ENCODE measurements around the gene CDH4. TPM values are rescaled to one million over a fixed set of nuclear protein-coding genes. Genes with fewer than 3 reads are reported as not detected.

Gene CDH4
- total and polyA plus RNA-seq, 2 of the 13 experiments (the other 11 are each of a cell fraction or from before 2014, with no cell fraction given): not detected

DNA sequence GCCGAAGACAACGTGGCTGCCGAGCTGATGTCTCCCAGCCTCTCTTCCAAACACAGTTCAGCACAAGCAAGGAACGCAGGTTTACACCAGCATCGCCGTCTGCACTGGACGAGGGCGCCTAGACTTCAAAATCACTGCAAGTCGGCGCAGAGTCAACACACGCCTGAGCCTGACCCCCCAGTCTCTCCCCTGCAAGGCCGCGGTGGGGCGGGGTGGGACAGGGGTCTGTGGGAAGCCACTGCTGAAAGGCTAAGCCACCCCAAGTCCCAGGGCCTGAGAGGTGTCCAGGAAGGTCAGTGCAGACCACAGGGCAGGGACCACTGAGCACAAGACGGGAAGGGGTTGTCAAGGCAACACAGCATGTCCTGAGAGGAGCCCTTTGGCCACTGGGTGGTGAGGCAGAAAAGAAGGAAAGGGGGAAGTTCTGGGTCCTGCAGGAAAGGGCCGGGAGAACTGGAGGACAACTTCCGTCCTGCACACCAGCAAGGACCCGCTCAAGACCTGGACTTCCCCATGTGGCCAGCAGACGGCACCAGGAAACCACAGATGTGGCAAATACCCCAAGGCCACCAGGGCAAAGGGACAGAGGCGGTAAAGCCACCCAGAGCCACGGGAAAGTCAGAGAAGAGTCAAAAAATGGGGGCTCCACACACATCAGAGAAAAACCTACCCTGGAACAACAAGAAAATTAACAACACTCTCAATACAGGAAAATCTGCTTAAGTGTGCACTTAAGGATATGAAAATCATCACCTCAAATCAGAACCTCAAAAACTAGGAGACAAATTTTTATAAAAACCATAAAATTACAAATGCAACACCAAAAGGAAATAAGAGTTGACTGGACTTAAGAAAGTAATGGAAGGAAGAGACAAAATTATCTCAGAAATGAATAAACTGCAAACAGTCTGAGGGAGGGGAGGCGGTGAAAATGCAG, 728.9 kb downstream of the CDH4 start (continued):
- TF ChIP-seq HNRNPK (IDR thresholded peaks at IDR 0.05; ENCODE audit: low read depth, low read length, poor library complexity, severe bottlenecking) (no peak), ZNF292 (CRISPR knock-in tag; IDR thresholded peaks at IDR 0.05; ENCODE audit: borderline replicate concordance, low read depth) (no peak), ZNF780A (CRISPR knock-in tag; IDR thresholded peaks at IDR 0.05) (no peak), ZNF569 (CRISPR knock-in tag; IDR thresholded peaks at IDR 0.05; ENCODE audit: borderline replicate concordance) (no peak), KMT2A (CRISPR knock-in tag; IDR thresholded peaks at IDR 0.05) (0 out of 2 replicates have a peak, but pooled peaks have one; percentile 35), CHD2 (IDR thresholded peaks at IDR 0.05; ENCODE audit: low read depth, low read length) (no peak), ZNF326 (CRISPR knock-in tag; IDR thresholded peaks at IDR 0.05; ENCODE audit: borderline replicate concordance) (no peak), FOXK2 (IDR thresholded peaks at IDR 0.05) (no peak), ZNF572 (CRISPR knock-in tag; IDR thresholded peaks at IDR 0.05) (no peak), REXO4 (CRISPR knock-in tag; IDR thresholded peaks at IDR 0.05; ENCODE audit: borderline replicate concordance) (no peak), ZFYVE20 (CRISPR knock-in tag; IDR thresholded peaks at IDR 0.05; ENCODE audit: borderline replicate concordance, low read depth) (no peak), SPEN (CRISPR knock-in tag; IDR thresholded peaks at IDR 0.05; ENCODE audit: low read depth) (0 out of 2 replicates have a peak, but pooled peaks have one; percentile 38), ZNF737 (CRISPR knock-in tag; IDR thresholded peaks at IDR 0.05; ENCODE audit: borderline replicate concordance) (no peak), FOXC1 (CRISPR knock-in tag; IDR thresholded peaks at IDR 0.05; ENCODE audit: borderline replicate concordance) (0 out of 2 replicates have a peak, but pooled peaks have one; percentile 36), ZNF589 (CRISPR knock-in tag; conservative IDR thresholded peaks at IDR 0.05) (no peak), ZNF136 (CRISPR knock-in tag; IDR thresholded peaks at IDR 0.05; ENCODE audit: low read depth) (no peak), ATAD3A (CRISPR knock-in tag; IDR thresholded peaks at IDR 0.05) (no peak)
- TF ChIP-seq, protein P1, sequence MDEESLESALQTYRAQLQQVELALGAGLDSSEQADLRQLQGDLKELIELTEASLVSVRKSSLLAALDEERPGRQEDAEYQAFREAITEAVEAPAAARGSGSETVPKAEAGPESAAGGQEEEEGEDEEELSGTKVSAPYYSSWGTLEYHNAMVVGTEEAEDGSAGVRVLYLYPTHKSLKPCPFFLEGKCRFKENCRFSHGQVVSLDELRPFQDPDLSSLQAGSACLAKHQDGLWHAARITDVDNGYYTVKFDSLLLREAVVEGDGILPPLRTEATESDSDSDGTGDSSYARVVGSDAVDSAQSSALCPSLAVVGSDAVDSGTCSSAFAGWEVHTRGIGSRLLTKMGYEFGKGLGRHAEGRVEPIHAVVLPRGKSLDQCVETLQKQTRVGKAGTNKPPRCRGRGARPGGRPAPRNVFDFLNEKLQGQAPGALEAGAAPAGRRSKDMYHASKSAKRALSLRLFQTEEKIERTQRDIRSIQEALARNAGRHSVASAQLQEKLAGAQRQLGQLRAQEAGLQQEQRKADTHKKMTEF (CRISPR knock-in tag; IDR thresholded peaks at IDR 0.05): no peak
- TF ChIP-seq, protein P2, sequence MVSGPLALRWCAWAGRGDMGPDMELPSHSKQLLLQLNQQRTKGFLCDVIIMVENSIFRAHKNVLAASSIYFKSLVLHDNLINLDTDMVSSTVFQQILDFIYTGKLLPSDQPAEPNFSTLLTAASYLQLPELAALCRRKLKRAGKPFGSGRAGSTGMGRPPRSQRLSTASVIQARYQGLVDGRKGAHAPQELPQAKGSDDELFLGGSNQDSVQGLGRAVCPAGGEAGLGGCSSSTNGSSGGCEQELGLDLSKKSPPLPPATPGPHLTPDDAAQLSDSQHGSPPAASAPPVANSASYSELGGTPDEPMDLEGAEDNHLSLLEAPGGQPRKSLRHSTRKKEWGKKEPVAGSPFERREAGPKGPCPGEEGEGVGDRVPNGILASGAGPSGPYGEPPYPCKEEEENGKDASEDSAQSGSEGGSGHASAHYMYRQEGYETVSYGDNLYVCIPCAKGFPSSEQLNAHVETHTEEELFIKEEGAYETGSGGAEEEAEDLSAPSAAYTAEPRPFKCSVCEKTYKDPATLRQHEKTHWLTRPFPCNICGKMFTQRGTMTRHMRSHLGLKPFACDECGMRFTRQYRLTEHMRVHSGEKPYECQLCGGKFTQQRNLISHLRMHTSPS (CRISPR knock-in tag; IDR thresholded peaks at IDR 0.05; ENCODE audit: low read depth): no peak
- TF ChIP-seq, protein P3, sequence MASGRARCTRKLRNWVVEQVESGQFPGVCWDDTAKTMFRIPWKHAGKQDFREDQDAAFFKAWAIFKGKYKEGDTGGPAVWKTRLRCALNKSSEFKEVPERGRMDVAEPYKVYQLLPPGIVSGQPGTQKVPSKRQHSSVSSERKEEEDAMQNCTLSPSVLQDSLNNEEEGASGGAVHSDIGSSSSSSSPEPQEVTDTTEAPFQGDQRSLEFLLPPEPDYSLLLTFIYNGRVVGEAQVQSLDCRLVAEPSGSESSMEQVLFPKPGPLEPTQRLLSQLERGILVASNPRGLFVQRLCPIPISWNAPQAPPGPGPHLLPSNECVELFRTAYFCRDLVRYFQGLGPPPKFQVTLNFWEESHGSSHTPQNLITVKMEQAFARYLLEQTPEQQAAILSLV (CRISPR knock-in tag; IDR thresholded peaks at IDR 0.05; ENCODE audit: borderline replicate concordance): no peak
- TF ChIP-seq, protein P4, sequence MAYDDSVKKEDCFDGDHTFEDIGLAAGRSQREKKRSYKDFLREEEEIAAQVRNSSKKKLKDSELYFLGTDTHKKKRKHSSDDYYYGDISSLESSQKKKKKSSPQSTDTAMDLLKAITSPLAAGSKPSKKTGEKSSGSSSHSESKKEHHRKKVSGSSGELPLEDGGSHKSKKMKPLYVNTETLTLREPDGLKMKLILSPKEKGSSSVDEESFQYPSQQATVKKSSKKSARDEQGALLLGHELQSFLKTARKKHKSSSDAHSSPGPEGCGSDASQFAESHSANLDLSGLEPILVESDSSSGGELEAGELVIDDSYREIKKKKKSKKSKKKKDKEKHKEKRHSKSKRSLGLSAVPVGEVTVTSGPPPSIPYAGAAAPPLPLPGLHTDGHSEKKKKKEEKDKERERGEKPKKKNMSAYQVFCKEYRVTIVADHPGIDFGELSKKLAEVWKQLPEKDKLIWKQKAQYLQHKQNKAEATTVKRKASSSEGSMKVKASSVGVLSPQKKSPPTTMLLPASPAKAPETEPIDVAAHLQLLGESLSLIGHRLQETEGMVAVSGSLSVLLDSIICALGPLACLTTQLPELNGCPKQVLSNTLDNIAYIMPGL (CRISPR knock-in tag; IDR thresholded peaks at IDR 0.05; ENCODE audit: borderline replicate concordance in 1 of 2, low read depth in 1 of 2): peak; percentile 52 to 61; a peak in 2 of 4 replicates
- TF ChIP-seq, protein P5, sequence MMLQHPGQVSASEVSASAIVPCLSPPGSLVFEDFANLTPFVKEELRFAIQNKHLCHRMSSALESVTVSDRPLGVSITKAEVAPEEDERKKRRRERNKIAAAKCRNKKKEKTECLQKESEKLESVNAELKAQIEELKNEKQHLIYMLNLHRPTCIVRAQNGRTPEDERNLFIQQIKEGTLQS (CRISPR knock-in tag; IDR thresholded peaks at IDR 0.05): 0 out of 2 replicates have a peak, but pooled peaks have one; percentile 9

All from HepG2 (cell line).